H1 (cell line): Measurements from ENCODE around the gene RTEL1. TPM values are rescaled to one million over a fixed set of nuclear protein-coding genes. Genes with fewer than 3 reads are reported as not detected.

Experiments
- BACH1 ChIP-seq: IDR thresholded peaks from 2 replicates; pipeline ENCODE4 v1.6.1; 2012; ENCODE audit warnings: low read length, improper control_type of control experiment
- CHD7 ChIP-seq: fragments of 300-600 bp; sonication (generic); IDR thresholded peaks from 2 replicates; pipeline ENCODE4 v1.7.1; 2012; ENCODE audit warnings: low read length, moderate library complexity, mild to moderate bottlenecking, inconsistent platforms; ENCODE audit not compliant: insufficient replicate concordance
- CREB1 ChIP-seq: IDR thresholded peaks from 2 replicates; pipeline ENCODE4 v1.6.1; 2012; ENCODE audit warnings: inconsistent platforms
- EGR1 ChIP-seq: IDR thresholded peaks from 2 replicates; pipeline ENCODE4 v1.6.1; 2011; ENCODE audit warnings: low read depth, low read length, borderline replicate concordance
- MAFK ChIP-seq: IDR thresholded peaks from 2 replicates; pipeline ENCODE4 v1.6.1; 2012; ENCODE audit warnings: low read depth, mild to moderate bottlenecking, improper control_type of control experiment, low read length
- RXRA ChIP-seq: IDR thresholded peaks from 2 replicates; pipeline ENCODE4 v1.6.1; 2011; ENCODE audit warnings: low read depth, mild to moderate bottlenecking, low read length, moderate library complexity; ENCODE audit not compliant: insufficient read depth
- SUZ12 ChIP-seq: fragments of 200-600 bp; sonication (generic); IDR thresholded peaks from 2 replicates; pipeline ENCODE4 v1.6.1; 2012; ENCODE audit warnings: mild to moderate bottlenecking, inconsistent platforms, low read length, moderate library complexity, mixed read lengths
- TAF1 ChIP-seq: IDR thresholded peaks from 2 replicates; pipeline ENCODE4 v1.6.1; 2011; ENCODE audit warnings: mild to moderate bottlenecking, low read depth, low read length
- TBP ChIP-seq: IDR thresholded peaks from 2 replicates; pipeline ENCODE4 v1.6.1; 2011; ENCODE audit warnings: low read depth, low read length, improper control_type of control experiment
- TEAD4 ChIP-seq: IDR thresholded peaks from 2 replicates; pipeline ENCODE4 v1.6.1; 2012; ENCODE audit warnings: low read depth, low read length, inconsistent platforms, mixed read lengths
- polyA plus RNA-seq, 7 experiments: library from polyadenylated mRNA; depleted of rRNA in 3 of 7; stranded (reverse) in 5 of 7; unstranded in 2 of 7; fragments of >200 nt in 5 of 7; fragments of 200-250 nt in 2 of 7; gene quantifications; 1 replicate in 5 of 7; 2 replicates in 1 of 7; 4 replicates in 1 of 7; pipeline versions ENCODE4 v1.2.1 to v1.2.3, GENCODE V29; 2011 to 2013; ENCODE audit warnings: missing spikeins in 2 of 7, mixed read lengths in 2 of 7
- total RNA-seq: library from RNA; stranded (reverse); fragmentation: NEBNext Ultra II Directional; extraction: Animal tissue kit (Norgen Biotek cat#: 25700); gene quantifications from 2 replicates; pipeline ENCODE4 v1.2.1, GENCODE V29; 2021

RTEL1 gene
- total and polyA plus RNA-seq, 2 of the 8 experiments (the other 6 are each of a cell fraction or from before 2014, with no cell fraction given): 16.2 to 37.1 TPM

DNA sequence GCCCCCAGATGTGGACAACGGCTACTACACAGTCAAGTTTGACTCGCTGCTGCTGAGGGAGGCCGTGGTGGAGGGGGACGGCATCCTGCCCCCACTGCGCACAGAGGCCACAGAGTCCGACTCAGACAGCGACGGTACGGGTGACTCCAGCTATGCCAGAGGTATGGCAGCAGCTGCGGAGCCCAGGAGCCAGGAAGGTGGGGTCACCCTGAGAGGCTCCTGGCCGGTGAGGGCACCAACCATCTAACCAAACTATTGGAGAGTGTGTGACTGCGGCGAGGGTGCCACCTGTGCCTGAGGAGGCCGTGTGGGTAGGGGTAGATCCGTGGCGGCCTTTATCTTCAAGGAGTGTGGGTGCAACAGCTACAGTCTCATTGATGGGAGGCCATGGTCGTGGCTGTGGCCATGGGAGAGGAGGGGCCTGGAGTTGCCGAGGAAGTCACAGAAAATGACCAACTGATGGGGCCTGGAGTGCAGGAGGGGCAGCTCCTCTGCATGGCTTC, 75.5 kb downstream of the RTEL1 start (continued):
- TF ChIP-seq CHD7: no peak
- TF ChIP-seq MAFK: no peak
- no peak for TF ChIP-seq CREB1
- TF ChIP-seq TAF1: no peak
- TF ChIP-seq RXRA: no peak
- TF ChIP-seq TBP: no peak
- no peak for TF ChIP-seq EGR1
- TF ChIP-seq SUZ12: no peak
- TF ChIP-seq TEAD4: no peak
- TF ChIP-seq BACH1: no peak
